GM18498 (cell line): ENCODE results near the gene LDLRAD3.

Experiments
- ATAC-seq: cut with Tn5 transposase; IDR thresholded peaks from one replicate; pipeline ENCODE4 v1.9.1; 2021; ENCODE audit warnings: mild to moderate bottlenecking, moderate library complexity; ENCODE audit not compliant: unreplicated experiment

The LDLRAD3 gene

DNA sequence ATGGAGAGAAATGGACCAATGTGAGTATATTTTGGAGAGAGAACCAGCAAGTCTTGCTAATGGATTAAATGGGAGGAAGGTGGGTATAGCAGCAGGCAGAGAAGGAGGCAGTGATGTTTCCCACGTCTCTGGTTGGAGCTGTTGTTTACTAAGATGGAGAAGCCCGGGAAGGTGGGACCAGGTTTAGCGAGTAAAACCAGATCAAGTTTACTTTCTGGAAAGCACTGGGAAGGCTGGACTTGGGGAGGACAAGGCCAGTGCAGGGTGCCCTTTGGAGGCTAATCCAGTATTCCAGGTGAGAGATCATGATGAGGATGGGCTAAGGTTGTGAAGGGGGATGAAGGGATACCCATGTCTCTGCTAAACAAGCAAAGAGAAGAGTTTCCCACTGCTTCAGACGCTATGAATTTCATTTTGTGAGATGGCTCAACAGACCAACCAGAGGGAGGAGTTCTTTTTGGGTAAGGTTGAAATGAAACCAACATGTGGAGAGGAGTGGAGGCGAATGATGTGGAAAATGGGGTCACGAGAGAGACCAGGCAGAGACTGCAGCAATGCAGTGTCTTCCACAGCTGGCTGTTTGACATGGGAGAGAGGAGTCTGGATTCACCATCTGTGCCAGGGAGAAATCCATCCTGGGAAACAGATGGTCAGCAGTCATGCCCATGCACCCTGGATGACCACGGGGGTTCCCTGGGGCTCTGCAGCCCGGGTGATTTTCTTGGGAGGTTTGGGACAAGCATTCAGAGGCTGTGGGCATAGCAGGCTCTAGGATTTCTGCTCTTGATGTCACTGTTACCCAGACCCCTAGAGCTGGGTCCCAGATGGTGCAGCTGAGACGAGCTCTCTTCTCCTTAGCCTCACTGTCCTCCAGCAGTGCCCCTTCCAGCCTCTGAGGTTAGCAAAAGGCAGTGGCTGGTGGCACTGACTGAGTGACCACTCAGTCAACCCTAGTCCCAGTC, 320.4 kb downstream of the LDLRAD3 start:
- ATAC-seq, result no peak

DNA sequence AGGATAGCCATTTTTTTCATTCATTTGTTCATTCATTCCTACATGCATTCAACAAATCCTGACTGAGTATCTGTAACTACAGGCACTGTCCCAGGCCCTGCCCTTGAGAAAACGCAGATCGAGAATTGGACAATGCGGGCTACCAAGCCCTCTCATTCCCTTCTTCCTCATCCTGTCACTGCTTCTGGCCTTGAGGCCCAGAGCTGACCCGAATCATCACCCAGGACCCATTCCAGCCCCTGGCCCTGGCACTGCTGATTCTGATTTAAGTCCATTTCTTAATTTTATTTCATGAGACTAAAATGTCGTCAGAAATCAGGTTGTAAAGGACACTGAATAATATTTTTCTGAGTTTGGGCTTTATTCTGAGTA, 321.1 kb downstream of the LDLRAD3 start:
- no peak for ATAC-seq

DNA sequence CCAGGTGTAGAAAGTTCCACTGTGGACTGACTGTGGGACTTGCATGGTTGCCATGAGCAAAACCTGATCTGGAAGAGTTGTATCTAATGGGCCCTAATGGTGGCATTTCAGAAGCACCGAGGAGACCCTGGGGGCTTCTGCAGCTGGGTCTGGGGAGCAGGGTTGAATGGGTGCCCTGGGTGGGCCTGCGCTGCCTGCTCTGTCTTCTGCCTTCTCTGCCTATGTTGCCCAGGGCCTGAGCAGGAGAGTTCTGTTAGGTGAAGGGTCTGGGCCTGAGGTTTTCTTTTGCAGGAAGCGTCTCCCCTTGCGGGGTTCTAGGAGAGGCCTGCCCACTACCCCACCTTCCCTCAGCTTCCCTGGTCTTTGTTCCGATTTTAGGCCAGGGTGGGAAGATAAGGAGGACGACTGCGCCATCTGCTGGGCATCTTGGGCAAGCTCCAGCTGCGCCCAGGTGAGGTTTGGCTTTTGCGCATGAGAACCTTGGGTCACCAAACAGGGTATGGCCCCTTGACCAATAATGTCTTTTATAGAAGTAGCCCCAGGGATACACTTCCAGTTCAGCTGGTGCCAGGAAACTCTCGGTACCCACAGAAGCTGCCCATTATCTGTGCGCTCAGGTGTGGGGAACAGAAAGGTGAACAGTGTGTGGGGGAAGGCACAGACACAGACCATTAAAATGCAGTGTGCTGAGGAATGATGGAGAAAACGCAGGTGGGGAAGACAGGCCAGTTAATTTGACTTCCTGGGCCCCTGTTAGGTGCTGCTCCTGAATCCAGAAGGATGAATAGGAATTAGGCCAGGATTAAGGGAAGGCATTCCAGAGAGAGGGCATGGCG, 322.1 kb downstream of the LDLRAD3 start:
- peak; percentile 77 for ATAC-seq

DNA sequence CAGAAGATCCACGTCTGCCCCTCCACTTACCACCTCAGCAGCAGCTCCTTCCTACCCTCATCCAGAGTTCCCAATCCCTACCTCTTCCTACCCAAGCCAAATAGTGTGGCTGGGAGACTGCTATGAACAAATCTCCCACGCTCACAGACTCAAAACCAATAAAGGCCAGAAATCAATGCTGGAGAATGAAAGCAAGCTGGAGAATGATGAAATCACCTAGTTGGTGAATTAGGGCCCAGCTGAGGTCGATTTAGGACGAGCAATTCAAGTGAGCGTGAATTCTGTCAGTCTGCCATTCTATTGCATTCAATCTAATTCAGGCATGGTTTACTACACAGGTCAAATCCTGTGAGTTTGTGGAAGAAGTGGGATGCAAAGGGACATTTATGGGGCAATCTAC, 322.9 kb downstream of the LDLRAD3 start:
- no peak for ATAC-seq

DNA sequence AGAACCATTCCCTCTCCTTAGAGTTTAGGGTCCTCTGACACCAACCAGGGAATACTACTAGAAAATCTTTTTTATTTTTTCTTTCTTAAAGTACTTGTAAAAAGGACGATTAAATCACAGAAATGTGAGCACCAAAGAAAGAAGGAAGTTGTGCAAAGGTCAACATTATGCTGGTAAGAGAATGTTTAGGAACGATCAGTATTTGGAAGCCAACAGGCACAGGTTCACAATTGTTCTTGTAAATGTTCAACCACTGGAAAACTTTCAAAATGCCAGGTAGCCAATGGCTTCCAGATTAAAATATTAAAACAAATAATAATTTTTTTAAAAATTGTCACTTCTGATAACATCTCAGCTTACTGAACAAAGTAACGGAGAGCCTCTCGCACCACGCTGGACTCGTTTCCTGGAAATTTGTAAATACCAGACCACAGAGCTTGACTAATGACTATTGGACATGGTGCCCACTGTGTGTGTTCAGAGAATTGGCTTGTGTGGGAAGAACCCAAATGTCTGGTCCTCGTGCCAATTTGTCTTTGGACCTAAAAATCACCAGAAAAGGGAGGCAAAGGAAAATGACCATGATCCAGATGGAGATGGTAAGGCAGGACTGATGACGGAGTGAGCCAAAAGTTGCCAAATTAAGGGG, 324.6 kb downstream of the LDLRAD3 start:
- no peak for ATAC-seq

DNA sequence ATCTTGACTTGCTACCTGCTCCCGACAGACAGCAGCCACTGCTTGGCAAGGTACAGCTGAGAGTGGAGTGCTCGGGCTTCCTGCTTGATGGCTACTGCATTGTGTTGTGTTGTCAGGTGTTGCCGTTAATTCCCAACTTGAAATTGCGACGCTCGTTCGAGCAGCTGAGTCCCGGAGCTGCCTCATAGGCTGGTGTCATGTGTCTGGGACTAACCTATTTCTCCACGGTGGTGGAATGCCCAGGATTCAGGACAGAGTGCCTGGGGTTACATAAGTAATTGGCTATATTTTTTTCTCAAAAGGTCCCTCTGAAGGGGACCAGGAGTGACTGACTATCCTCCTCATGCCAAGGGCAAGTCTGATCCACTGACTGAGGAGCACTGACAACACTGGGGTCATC, 326.8 kb downstream of the LDLRAD3 start:
- ATAC-seq, result no peak

DNA sequence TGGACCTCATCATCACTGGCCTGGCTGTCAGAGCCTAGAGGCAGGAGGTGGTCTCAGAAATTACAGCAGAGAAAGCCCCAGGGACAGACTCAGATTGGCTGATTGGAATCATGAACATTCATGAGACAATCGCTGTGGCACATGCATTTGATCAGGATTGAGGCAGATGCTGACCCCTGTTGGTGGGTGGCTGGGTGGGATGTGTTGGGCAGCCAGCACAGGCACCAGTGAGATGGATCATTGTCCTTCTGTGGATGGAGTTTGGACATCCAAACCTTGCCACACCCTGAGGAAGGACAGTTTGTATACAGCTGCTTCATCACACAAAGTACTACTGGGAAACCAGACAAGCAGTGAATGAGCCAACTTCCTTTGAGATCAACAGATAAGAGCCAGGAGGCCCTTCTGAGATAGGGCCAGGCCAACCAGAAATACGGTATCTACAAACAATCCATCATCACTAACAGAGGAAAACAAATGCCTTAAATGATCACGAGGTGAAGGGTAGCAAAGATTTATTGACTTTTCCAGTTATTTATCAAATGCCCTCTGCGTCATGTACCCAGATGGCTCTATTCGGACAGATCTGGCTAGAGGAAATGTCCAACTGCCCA, 328.0 kb downstream of the LDLRAD3 start:
- ATAC-seq, result no peak

DNA sequence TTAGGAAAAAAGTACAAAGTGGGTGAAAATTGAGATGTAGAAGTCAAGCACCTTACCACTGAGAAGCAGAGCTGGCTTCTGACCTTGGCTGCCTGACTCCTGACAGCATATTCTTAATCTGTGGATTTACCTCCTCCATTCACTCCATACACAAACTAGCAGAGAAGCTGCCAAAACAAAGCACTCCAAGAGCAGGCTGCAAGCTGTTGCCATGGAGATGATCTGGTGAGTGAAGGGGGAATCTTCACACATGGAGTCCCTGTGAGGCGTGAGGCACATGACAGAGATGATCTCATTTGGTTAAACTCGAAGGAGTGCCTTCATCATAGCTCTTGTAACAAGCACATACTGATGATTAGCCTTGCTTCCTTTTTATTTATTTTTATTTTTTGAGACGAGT, 329.2 kb downstream of the LDLRAD3 start:
- no peak for ATAC-seq

DNA sequence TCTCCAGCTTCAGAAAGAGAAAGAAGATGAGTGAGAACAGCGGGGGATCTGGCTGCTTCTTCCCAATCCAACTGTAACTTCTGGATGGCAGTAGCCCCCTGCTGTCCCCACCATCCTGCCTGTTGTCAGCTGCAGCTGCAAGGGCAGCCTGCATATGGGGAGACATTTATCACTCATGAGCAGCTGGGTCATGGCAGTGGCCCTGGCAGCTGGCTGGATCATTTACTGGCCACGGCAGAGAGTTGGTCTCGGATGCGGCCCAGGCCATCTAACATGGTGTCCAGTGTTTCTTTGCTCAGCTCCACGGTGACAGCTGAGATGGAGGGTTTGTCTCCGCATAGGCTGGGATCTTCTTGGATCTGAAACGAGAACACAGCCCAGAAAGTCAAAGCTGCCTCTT, 330.6 kb downstream of the LDLRAD3 start:
- ATAC-seq, result no peak

DNA sequence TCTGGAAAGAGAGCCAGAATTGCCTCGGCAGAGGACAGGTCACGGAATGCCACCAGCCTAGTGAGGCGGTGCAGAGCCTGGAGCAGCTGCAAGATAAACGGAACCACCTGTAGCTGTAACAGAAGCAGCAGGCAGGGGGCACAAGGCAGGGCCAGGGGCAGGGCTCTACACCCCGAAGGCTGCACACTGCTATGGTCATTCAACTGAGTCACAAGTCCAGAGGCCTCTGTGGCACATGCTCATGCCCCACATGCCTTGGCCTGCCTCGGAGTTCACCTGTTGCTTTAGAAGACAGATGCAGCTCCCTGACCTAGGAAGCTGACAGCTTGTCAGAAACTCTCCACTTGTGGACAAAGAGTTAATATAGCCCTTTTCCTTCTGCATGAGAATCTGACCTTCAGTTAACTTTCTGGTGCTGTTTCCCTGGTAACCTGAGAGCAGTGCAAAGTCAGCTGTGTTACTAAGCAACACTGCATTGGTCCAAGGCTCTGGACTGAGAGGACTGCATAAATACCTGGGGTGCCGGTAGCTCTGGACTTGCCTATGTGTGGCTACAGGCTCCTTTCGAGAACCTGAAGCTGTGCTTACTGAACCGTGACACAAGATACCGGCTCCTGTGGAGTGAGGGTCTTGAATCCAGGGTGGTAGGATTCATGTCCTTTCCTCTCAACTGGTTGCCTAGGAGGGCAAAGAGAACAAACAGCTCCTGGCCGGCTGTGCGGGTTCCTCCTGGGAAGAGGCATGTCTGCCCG, 334.8 kb downstream of the LDLRAD3 start:
- ATAC-seq, result no peak

DNA sequence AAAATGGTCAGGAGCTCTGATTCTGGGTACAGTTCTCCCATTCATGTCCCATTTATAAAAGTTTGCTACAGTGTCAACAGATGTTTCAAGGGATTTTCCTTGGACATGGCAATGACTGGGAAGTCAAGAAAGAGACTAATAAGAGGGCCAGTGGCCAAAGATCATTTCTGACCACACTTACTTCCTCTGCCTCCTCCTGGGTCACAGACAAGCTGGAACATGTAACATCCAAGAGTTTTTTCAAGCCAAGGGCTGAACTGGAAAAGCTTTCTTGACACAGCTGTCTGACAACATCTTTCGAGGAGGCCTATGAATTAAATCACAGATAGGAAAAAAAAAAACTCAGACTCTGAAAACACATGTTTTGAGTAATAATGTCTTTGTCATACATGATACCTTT, 336.7 kb downstream of the LDLRAD3 start:
- no peak for ATAC-seq
